GM23338 (cell line): ENCODE data around the gene AATF. TPM values are rescaled to one million over a fixed set of nuclear protein-coding genes. Genes with fewer than 3 reads are reported as not detected.

Source experiments
- ATAC-seq: fragments of 200-7000 bp; cut with Tn5 transposase; 3 replicates; pipeline ENCODE4 v1.9.1; 2020
- DNase-seq: peaks from one replicate; pipeline ENCODE4 v3.0.0-alpha.2; 2015; ENCODE audit warnings: low spot score
- H2AFZ ChIP-seq: fragments of 200-600 bp; sonication (generic); 2 replicates; pipeline ENCODE4 v1.8.0; 2016; ENCODE audit warnings: antibody characterized with exemption, mild to moderate bottlenecking, moderate library complexity
- H3F3A ChIP-seq: fragments of 200-600 bp; sonication (generic); replicated peaks from 2 replicates; pipeline ENCODE4 v1.8.0; 2017; ENCODE audit warnings: antibody characterized with exemption, mixed run types, low read depth
- H3K27ac ChIP-seq: fragments of 200-600 bp; sonication (generic); 2 replicates; pipeline ENCODE4 v1.6.1; 2016; ENCODE audit warnings: low read depth
- H3K27me3 ChIP-seq: fragments of 200-600 bp; sonication (generic); 2 replicates; pipeline ENCODE4 v1.8.0; 2016; ENCODE audit warnings: mild to moderate bottlenecking, mixed run types, moderate library complexity; ENCODE audit not compliant: insufficient read depth
- H3K36me3 ChIP-seq: fragments of 200-600 bp; sonication (generic); 2 replicates; pipeline ENCODE4 v1.8.0; 2016; ENCODE audit warnings: mild to moderate bottlenecking; ENCODE audit not compliant: insufficient read depth
- H3K4me1 ChIP-seq: fragments of 200-600 bp; sonication (generic); 2 replicates; pipeline ENCODE4 v1.8.0; 2016; ENCODE audit warnings: mild to moderate bottlenecking, moderate library complexity; ENCODE audit not compliant: insufficient read depth
- H3K4me2 ChIP-seq: fragments of 200-600 bp; sonication (generic); 2 replicates; pipeline ENCODE4 v1.7.1; 2017; ENCODE audit warnings: mixed run types
- H3K4me3 ChIP-seq: fragments of 200-600 bp; sonication (generic); 2 replicates; pipeline ENCODE4 v1.6.1; 2016; ENCODE audit warnings: mixed run types
- H3K79me2 ChIP-seq: fragments of 200-600 bp; sonication (generic); replicated peaks from 2 replicates; pipeline ENCODE4 v1.8.0; 2017; ENCODE audit warnings: mild to moderate bottlenecking; ENCODE audit not compliant: insufficient read depth
- H3K9me2 ChIP-seq: fragments of 200-600 bp; sonication (generic); 2 replicates; pipeline ENCODE4 v1.8.0; 2017; ENCODE audit not compliant: insufficient read depth
- H4K20me1 ChIP-seq: fragments of 200-600 bp; sonication (generic); replicated peaks from 2 replicates; pipeline ENCODE4 v1.8.0; 2017; ENCODE audit warnings: mild to moderate bottlenecking; ENCODE audit not compliant: insufficient read depth
- H3K27ac Mint-ChIP-seq: 2 replicates; pipeline ENCODE4 v1.8.0; 2020; ENCODE audit warnings: inconsistent platforms, mild to moderate bottlenecking, moderate library complexity, mixed read lengths
- H3K27me3 Mint-ChIP-seq: 3 replicates; pipeline ENCODE4 v1.8.0; 2022; ENCODE audit warnings: low read depth, mild to moderate bottlenecking, moderate library complexity, mixed read lengths, inconsistent platforms; ENCODE audit not compliant: insufficient read depth, poor library complexity
- H3K36me3 Mint-ChIP-seq: 3 replicates; pipeline ENCODE4 v1.8.0; 2021; ENCODE audit warnings: low read depth, mild to moderate bottlenecking, inconsistent platforms, moderate library complexity, mixed read lengths
- H3K4me1 Mint-ChIP-seq: 3 replicates; pipeline ENCODE4 v1.8.0; 2020; ENCODE audit warnings: mild to moderate bottlenecking, inconsistent platforms, mixed read lengths
- H3K4me3 Mint-ChIP-seq: 3 replicates; pipeline ENCODE4 v1.8.0; 2021; ENCODE audit warnings: moderate library complexity, mild to moderate bottlenecking, inconsistent platforms, mixed read lengths
- H3K9me3 Mint-ChIP-seq: 3 replicates; pipeline ENCODE4 v1.8.0; 2020; ENCODE audit warnings: moderate library complexity, mild to moderate bottlenecking, inconsistent platforms, mixed read lengths
- EZH2 ChIP-seq: fragments of 200-600 bp; sonication (generic); IDR thresholded peaks from one replicate; pipeline ENCODE4 v1.8.0; 2017; ENCODE audit warnings: antibody characterized with exemption, mild to moderate bottlenecking, low read depth; ENCODE audit not compliant: unreplicated experiment
- JUNB ChIP-seq: IDR thresholded peaks from one replicate; pipeline ENCODE4 v1.6.1; 2016; ENCODE audit warnings: antibody characterized with exemption; ENCODE audit not compliant: unreplicated experiment
- NANOG ChIP-seq: IDR thresholded peaks from 2 replicates; pipeline ENCODE4 v1.6.1; 2016; ENCODE audit warnings: antibody characterized with exemption, borderline replicate concordance
- POLR2AphosphoS5 ChIP-seq: IDR thresholded peaks from 2 replicates; pipeline ENCODE4 v1.6.1; 2016; ENCODE audit warnings: antibody characterized with exemption, low read depth
- STAT1 ChIP-seq: IDR thresholded peaks from one replicate; pipeline ENCODE4 v1.6.1; 2016; ENCODE audit warnings: antibody characterized with exemption; ENCODE audit not compliant: unreplicated experiment
- ZNF331 ChIP-seq: fragments of 250-450 bp; sonication (Bioruptor Pico); IDR thresholded peaks from 2 replicates; pipeline ENCODE4 v1.5.0; 2020; ENCODE audit warnings: low read depth, mild to moderate bottlenecking, moderate library complexity
- polyA plus RNA-seq: library from polyadenylated mRNA; unstranded; fragments of >200 nt; fragmentation: Nextera tagmentation; extraction: Ambion mirVana; gene quantifications from 2 replicates; pipeline ENCODE4 v1.2.1, GENCODE V29; 2016
- total RNA-seq: library from RNA; depleted of rRNA; stranded (reverse); fragments of >200 nt; shearing (Covaris generic); gene quantifications from 2 replicates; pipeline ENCODE4 v1.2.3, GENCODE V29; 2014
- TF ChIP-seq, protein P1 (sequence below): IDR thresholded peaks from 2 replicates; pipeline ENCODE4 v1.6.1; 2016; ENCODE audit warnings: antibody characterized with exemption
- TF ChIP-seq, protein P2 (sequence below): IDR thresholded peaks from one replicate; pipeline ENCODE4 v1.6.1; 2018; ENCODE audit warnings: antibody characterized with exemption; ENCODE audit not compliant: unreplicated experiment
- TF ChIP-seq, protein P3 (sequence below), 2 experiments: fragments of 200-600 bp in 1 of 2; sonication (generic) in 1 of 2; conservative IDR thresholded peaks; 2 replicates each; pipeline versions ENCODE4 v1.5.1 to v1.6.1; 2016 to 2017; ENCODE audit warnings: antibody characterized with exemption in 2 of 2, low read depth in 2 of 2, mild to moderate bottlenecking in 2 of 2, moderate library complexity in 1 of 2

Gene AATF
- total and polyA plus RNA-seq, 2 experiments from 2014 or later = 40.2 to 71.2 TPM

DNA sequence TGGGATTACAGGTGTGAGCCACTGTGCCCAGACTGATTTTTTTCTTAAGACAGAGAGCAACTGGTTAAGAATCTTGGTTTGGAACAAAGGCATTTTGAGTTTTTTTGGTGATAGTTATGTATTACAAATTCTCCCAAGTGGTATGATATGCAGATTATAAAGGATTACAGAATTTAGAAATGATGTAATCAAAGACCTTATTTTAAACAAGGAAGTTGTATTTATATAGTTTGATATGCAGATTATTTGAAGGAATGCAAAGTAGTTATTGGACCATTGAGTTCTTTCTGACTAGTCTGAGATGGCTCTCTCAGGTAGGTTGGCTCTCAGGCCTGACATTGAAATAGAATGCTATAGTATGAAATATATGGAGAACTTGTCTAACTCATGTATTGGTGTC, 34.9 kb downstream of the AATF start (continued):
- TF ChIP-seq, protein P1, sequence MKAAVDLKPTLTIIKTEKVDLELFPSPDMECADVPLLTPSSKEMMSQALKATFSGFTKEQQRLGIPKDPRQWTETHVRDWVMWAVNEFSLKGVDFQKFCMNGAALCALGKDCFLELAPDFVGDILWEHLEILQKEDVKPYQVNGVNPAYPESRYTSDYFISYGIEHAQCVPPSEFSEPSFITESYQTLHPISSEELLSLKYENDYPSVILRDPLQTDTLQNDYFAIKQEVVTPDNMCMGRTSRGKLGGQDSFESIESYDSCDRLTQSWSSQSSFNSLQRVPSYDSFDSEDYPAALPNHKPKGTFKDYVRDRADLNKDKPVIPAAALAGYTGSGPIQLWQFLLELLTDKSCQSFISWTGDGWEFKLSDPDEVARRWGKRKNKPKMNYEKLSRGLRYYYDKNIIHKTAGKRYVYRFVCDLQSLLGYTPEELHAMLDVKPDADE = no peak
- TF ChIP-seq JUNB = no peak
- no peak for TF ChIP-seq ZNF331
- no peak for TF ChIP-seq EZH2
- no peak for TF ChIP-seq NANOG

GRCh38 chr17:36989173-36989572, 40.4 kb downstream of the AATF start:
- TF ChIP-seq JUNB = no peak
- TF ChIP-seq NANOG = no peak
- TF ChIP-seq, protein P2, sequence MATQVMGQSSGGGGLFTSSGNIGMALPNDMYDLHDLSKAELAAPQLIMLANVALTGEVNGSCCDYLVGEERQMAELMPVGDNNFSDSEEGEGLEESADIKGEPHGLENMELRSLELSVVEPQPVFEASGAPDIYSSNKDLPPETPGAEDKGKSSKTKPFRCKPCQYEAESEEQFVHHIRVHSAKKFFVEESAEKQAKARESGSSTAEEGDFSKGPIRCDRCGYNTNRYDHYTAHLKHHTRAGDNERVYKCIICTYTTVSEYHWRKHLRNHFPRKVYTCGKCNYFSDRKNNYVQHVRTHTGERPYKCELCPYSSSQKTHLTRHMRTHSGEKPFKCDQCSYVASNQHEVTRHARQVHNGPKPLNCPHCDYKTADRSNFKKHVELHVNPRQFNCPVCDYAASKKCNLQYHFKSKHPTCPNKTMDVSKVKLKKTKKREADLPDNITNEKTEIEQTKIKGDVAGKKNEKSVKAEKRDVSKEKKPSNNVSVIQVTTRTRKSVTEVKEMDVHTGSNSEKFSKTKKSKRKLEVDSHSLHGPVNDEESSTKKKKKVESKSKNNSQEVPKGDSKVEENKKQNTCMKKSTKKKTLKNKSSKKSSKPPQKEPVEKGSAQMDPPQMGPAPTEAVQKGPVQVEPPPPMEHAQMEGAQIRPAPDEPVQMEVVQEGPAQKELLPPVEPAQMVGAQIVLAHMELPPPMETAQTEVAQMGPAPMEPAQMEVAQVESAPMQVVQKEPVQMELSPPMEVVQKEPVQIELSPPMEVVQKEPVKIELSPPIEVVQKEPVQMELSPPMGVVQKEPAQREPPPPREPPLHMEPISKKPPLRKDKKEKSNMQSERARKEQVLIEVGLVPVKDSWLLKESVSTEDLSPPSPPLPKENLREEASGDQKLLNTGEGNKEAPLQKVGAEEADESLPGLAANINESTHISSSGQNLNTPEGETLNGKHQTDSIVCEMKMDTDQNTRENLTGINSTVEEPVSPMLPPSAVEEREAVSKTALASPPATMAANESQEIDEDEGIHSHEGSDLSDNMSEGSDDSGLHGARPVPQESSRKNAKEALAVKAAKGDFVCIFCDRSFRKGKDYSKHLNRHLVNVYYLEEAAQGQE = no peak
- TF ChIP-seq, protein P3, sequence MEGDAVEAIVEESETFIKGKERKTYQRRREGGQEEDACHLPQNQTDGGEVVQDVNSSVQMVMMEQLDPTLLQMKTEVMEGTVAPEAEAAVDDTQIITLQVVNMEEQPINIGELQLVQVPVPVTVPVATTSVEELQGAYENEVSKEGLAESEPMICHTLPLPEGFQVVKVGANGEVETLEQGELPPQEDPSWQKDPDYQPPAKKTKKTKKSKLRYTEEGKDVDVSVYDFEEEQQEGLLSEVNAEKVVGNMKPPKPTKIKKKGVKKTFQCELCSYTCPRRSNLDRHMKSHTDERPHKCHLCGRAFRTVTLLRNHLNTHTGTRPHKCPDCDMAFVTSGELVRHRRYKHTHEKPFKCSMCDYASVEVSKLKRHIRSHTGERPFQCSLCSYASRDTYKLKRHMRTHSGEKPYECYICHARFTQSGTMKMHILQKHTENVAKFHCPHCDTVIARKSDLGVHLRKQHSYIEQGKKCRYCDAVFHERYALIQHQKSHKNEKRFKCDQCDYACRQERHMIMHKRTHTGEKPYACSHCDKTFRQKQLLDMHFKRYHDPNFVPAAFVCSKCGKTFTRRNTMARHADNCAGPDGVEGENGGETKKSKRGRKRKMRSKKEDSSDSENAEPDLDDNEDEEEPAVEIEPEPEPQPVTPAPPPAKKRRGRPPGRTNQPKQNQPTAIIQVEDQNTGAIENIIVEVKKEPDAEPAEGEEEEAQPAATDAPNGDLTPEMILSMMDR (conservative IDR thresholded peaks at IDR 0.05; ENCODE audit: low read depth in 2 of 2) = no peak
- no peak for TF ChIP-seq ZNF331
- no peak for TF ChIP-seq POLR2AphosphoS5
- TF ChIP-seq, protein P1 = no peak
- no peak for TF ChIP-seq EZH2
- no peak for TF ChIP-seq STAT1
- no peak overlapping the region for H3K4me3 ChIP-seq
- H3K79me2 ChIP-seq = no peaks in the 10 kb centered on the region
- no peaks in the 10 kb centered on the region for H3K4me1 Mint-ChIP-seq
- DNase-seq = no peak
- no peaks in the 10 kb centered on the region for H3K4me1 ChIP-seq
- no peaks in the 10 kb centered on the region for H3K27me3 ChIP-seq
- H2AFZ ChIP-seq = no peak overlapping the region
- H3K36me3 ChIP-seq = peaks cover 22% of the 10 kb centered on the region; the same call in 1 of the 2 replicates
- H3K27me3 Mint-ChIP-seq = no peaks in the 10 kb centered on the region
- no peak overlapping the region for H3K27ac ChIP-seq
- no peaks in the 10 kb centered on the region for H3F3A ChIP-seq
- H3K4me2 ChIP-seq = no peak overlapping the region
- H3K9me3 Mint-ChIP-seq = no peaks in the 10 kb centered on the region
- no peak overlapping the region for H3K27ac Mint-ChIP-seq
- H3K4me3 Mint-ChIP-seq = no peak overlapping the region
- no peaks in the 10 kb centered on the region for H3K9me2 ChIP-seq
- H4K20me1 ChIP-seq = peaks cover 8% of the 10 kb centered on the region; the same call in 1 of the 2 replicates
- peaks cover 29% of the 10 kb centered on the region for H3K36me3 Mint-ChIP-seq
- ATAC-seq = no peak
